ENCODE measurements around the gene CARMIL1.

The CARMIL1 gene

GRCh38 chr6:25498505-25498904, 219.3 kb downstream of the CARMIL1 start:
- DNase-seq (ENCODE audit: low read depth in 2 of 2, low spot score in 1 of 2): no peak

- no peak for DNase-seq (ENCODE audit: low read depth in 2 of 2, low spot score in 1 of 2)
These were observed 220.6 kb downstream of the CARMIL1 start for GRCh38 chr6:25499615-25500235.

- no peak for DNase-seq (ENCODE audit: low read depth in 2 of 2, low spot score in 1 of 2)
These were observed 224.5 kb downstream of the CARMIL1 start for GRCh38 chr6:25503686-25504085.

GRCh38 chr6:25504661-25505060, 225.5 kb downstream of the CARMIL1 start:
- DNase-seq (ENCODE audit: low read depth in 2 of 2, low spot score in 1 of 2): no peak

GRCh38 chr6:25506020-25506419, 226.8 kb downstream of the CARMIL1 start:
- no peak for DNase-seq (ENCODE audit: low read depth in 2 of 2, low spot score in 1 of 2)

- no peak for DNase-seq (ENCODE audit: low read depth in 2 of 2, low spot score in 1 of 2)
These were observed 228.9 kb downstream of the CARMIL1 start for GRCh38 chr6:25508051-25508450.

GRCh38 chr6:25511376-25511775, 232.2 kb downstream of the CARMIL1 start:
- no peak for DNase-seq (ENCODE audit: low read depth in 2 of 2, low spot score in 1 of 2)

- DNase-seq (ENCODE audit: low read depth in 2 of 2, low spot score in 1 of 2): no peak
These were observed 233.4 kb downstream of the CARMIL1 start for GRCh38 chr6:25512560-25512959.

GRCh38 chr6:25519856-25520255, 240.7 kb downstream of the CARMIL1 start:
- no peak for DNase-seq (ENCODE audit: low read depth in 2 of 2, low spot score in 1 of 2)

GRCh38 chr6:25524542-25524941, 245.4 kb downstream of the CARMIL1 start:
- DNase-seq (ENCODE audit: low read depth in 2 of 2, low spot score in 1 of 2): no peak

- no peak for DNase-seq (ENCODE audit: low read depth in 2 of 2, low spot score in 1 of 2)
These were observed 245.9 kb downstream of the CARMIL1 start for GRCh38 chr6:25525078-25525477.

GRCh38 chr6:25534942-25535631, 255.9 kb downstream of the CARMIL1 start:
- no peak for DNase-seq (ENCODE audit: low read depth in 2 of 2, low spot score in 1 of 2)

- no peak for DNase-seq (ENCODE audit: low read depth in 2 of 2, low spot score in 1 of 2)
These were observed 256.6 kb downstream of the CARMIL1 start for GRCh38 chr6:25535632-25536225.

GRCh38 chr6:25536781-25537180, 257.6 kb downstream of the CARMIL1 start:
- DNase-seq (ENCODE audit: low read depth in 2 of 2, low spot score in 1 of 2): no peak

GRCh38 chr6:25537349-25538018, 258.3 kb downstream of the CARMIL1 start:
- no peak for DNase-seq (ENCODE audit: low read depth in 2 of 2, low spot score in 1 of 2)

- no peak for DNase-seq (ENCODE audit: low read depth in 2 of 2, low spot score in 1 of 2)
These were observed 262.1 kb downstream of the CARMIL1 start for GRCh38 chr6:25541228-25541627.

- no peak for DNase-seq (ENCODE audit: low read depth in 2 of 2, low spot score in 1 of 2)
These were observed 264.1 kb downstream of the CARMIL1 start for GRCh38 chr6:25542984-25543910.

GRCh38 chr6:25544833-25545232, 265.7 kb downstream of the CARMIL1 start:
- DNase-seq (ENCODE audit: low read depth in 2 of 2, low spot score in 1 of 2): no peak

- DNase-seq (ENCODE audit: low read depth in 2 of 2, low spot score in 1 of 2): no peak
These were observed 268.6 kb downstream of the CARMIL1 start for GRCh38 chr6:25547797-25548196.

GRCh38 chr6:25548451-25548850, 269.3 kb downstream of the CARMIL1 start:
- no peak for DNase-seq (ENCODE audit: low read depth in 2 of 2, low spot score in 1 of 2)

- DNase-seq (ENCODE audit: low read depth in 2 of 2, low spot score in 1 of 2): no peak
These were observed 271.5 kb downstream of the CARMIL1 start for GRCh38 chr6:25550631-25551030.

Data from stimulated activated CD8-positive, alpha-beta memory T cell treated with anti-CD3 and anti-CD28 coated beads, Interleukin-4, amount 100 ng/mL, for 1 hour (primary cell).